HepG2 (cell line): ENCODE results near the gene BIVM. TPM values are rescaled to one million over a fixed set of nuclear protein-coding genes. Genes with fewer than 3 reads are reported as not detected.

ENCODE experiments used
- GLI4 ChIP-seq: sonication (generic); formaldehyde crosslinking; IDR thresholded peaks from 2 replicates; pipeline ENCODE4 v1.5.1; 2020; ENCODE audit warnings: missing genetic modification reagents, mild to moderate bottlenecking, moderate library complexity, borderline replicate concordance
- GTF3A ChIP-seq: sonication (generic); formaldehyde crosslinking; conservative IDR thresholded peaks from 2 replicates; pipeline ENCODE4 v1.4.0; 2020; ENCODE audit warnings: mild to moderate bottlenecking, missing genetic modification reagents
- KAT8 ChIP-seq: IDR thresholded peaks from 2 replicates; pipeline ENCODE4 v1.6.1; 2016; ENCODE audit warnings: missing genetic modification reagents, missing compliant biosample characterization
- MXI1 ChIP-seq: IDR thresholded peaks from 3 replicates; pipeline ENCODE4 v1.6.1; 2012; ENCODE audit warnings: low read depth, low read length, inconsistent platforms, borderline replicate concordance
- RNF2 ChIP-seq: fragments of 450-650 bp; conservative IDR thresholded peaks from 2 replicates; pipeline ENCODE4 v1.6.1; 2016; ENCODE audit warnings: low read depth
- SNAI1 ChIP-seq: sonication (generic); formaldehyde crosslinking; IDR thresholded peaks from 2 replicates; pipeline ENCODE4 v1.5.0; 2020; ENCODE audit warnings: mild to moderate bottlenecking, missing genetic modification reagents, borderline replicate concordance
- SP140L ChIP-seq: sonication (generic); formaldehyde crosslinking; IDR thresholded peaks from 2 replicates; pipeline ENCODE4 v1.4.0; 2020; ENCODE audit warnings: missing genetic modification reagents, borderline replicate concordance
- TFAP4 ChIP-seq: sonication (generic); IDR thresholded peaks from 2 replicates; pipeline ENCODE4 v1.6.1; 2016; ENCODE audit warnings: low read depth, borderline replicate concordance
- TOE1 ChIP-seq: sonication (generic); formaldehyde crosslinking; IDR thresholded peaks from 2 replicates; pipeline ENCODE4 v1.4.0; 2020; ENCODE audit warnings: mild to moderate bottlenecking, missing genetic modification reagents
- ZNF280D ChIP-seq: sonication (generic); formaldehyde crosslinking; IDR thresholded peaks from 2 replicates; pipeline ENCODE4 v1.5.1; 2020; ENCODE audit warnings: mild to moderate bottlenecking, missing genetic modification reagents
- ZNF441 ChIP-seq: sonication (generic); formaldehyde crosslinking; IDR thresholded peaks from 2 replicates; pipeline ENCODE4 v1.7.0; 2021; ENCODE audit warnings: missing genetic modification reagents, borderline replicate concordance
- polyA plus RNA-seq, 8 experiments: library from polyadenylated mRNA; depleted of rRNA in 3 of 8; stranded (reverse) in 7 of 8; unstranded in 1 of 8; fragments of >200 nt; fragmentation: Illumina TruSeq in 4 of 8; extraction: Trizol in 4 of 8; gene quantifications; 2 replicates each; pipeline versions ENCODE4 v1.2.1 to v1.2.3, GENCODE V29; 2011 to 2016; ENCODE audit warnings: low read depth in 4 of 8, missing spikeins in 1 of 8, mixed read lengths in 1 of 8; ENCODE audit not compliant: insufficient read depth in 1 of 8
- total RNA-seq, 5 experiments: library from RNA; depleted of rRNA; stranded (reverse); fragments of >200 nt; fragmentation: Illumina TruSeq; extraction: Trizol; gene quantifications; 2 replicates each; pipeline ENCODE4 v1.2.3, GENCODE V29; 2016; ENCODE audit warnings: low read depth in 1 of 5
- TF ChIP-seq, protein P1 (sequence below): sonication (generic); formaldehyde crosslinking; IDR thresholded peaks from 2 replicates; pipeline ENCODE4; 2020; ENCODE audit warnings: missing genetic modification reagents, mild to moderate bottlenecking, borderline replicate concordance
- TF ChIP-seq, protein P2 (sequence below): sonication (generic); formaldehyde crosslinking; IDR thresholded peaks from one replicate; pipeline ENCODE4 v1.5.1; 2020; ENCODE audit warnings: mild to moderate bottlenecking, missing genetic modification reagents; ENCODE audit errors: not compliant biosample characterization
- TF ChIP-seq, protein P3 (sequence below): IDR thresholded peaks from 2 replicates; pipeline ENCODE4 v1.6.1; 2016; ENCODE audit warnings: mild to moderate bottlenecking, missing biosample characterization, missing genetic modification reagents

Gene BIVM
- total and polyA plus RNA-seq, 2 of the 13 experiments (the other 11 are each of a cell fraction or from before 2014, with no cell fraction given): 10.4 to 15.8 TPM

GRCh38 chr13:102770435-102770834, 28.5 kb upstream of the BIVM start (continued):
- TF ChIP-seq ZNF280D (CRISPR knock-in tag) (no peak), MXI1 (no peak), ZNF441 (CRISPR knock-in tag) (peak; percentile 67; the same call in 1 of the 2 replicates), GLI4 (no peak), KAT8 (CRISPR knock-in tag) (peak; percentile 28; the same call in 1 of the 2 replicates), RNF2 (no peak), TOE1 (CRISPR knock-in tag) (no peak), TFAP4 (peak; percentile 43; the same call in 1 of the 2 replicates), SP140L (CRISPR knock-in tag) (no peak), GTF3A (no peak), SNAI1 (CRISPR knock-in tag) (no peak)
- TF ChIP-seq, protein P1, sequence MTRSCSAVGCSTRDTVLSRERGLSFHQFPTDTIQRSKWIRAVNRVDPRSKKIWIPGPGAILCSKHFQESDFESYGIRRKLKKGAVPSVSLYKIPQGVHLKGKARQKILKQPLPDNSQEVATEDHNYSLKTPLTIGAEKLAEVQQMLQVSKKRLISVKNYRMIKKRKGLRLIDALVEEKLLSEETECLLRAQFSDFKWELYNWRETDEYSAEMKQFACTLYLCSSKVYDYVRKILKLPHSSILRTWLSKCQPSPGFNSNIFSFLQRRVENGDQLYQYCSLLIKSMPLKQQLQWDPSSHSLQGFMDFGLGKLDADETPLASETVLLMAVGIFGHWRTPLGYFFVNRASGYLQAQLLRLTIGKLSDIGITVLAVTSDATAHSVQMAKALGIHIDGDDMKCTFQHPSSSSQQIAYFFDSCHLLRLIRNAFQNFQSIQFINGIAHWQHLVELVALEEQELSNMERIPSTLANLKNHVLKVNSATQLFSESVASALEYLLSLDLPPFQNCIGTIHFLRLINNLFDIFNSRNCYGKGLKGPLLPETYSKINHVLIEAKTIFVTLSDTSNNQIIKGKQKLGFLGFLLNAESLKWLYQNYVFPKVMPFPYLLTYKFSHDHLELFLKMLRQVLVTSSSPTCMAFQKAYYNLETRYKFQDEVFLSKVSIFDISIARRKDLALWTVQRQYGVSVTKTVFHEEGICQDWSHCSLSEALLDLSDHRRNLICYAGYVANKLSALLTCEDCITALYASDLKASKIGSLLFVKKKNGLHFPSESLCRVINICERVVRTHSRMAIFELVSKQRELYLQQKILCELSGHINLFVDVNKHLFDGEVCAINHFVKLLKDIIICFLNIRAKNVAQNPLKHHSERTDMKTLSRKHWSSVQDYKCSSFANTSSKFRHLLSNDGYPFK: no peak
- TF ChIP-seq, protein P2, sequence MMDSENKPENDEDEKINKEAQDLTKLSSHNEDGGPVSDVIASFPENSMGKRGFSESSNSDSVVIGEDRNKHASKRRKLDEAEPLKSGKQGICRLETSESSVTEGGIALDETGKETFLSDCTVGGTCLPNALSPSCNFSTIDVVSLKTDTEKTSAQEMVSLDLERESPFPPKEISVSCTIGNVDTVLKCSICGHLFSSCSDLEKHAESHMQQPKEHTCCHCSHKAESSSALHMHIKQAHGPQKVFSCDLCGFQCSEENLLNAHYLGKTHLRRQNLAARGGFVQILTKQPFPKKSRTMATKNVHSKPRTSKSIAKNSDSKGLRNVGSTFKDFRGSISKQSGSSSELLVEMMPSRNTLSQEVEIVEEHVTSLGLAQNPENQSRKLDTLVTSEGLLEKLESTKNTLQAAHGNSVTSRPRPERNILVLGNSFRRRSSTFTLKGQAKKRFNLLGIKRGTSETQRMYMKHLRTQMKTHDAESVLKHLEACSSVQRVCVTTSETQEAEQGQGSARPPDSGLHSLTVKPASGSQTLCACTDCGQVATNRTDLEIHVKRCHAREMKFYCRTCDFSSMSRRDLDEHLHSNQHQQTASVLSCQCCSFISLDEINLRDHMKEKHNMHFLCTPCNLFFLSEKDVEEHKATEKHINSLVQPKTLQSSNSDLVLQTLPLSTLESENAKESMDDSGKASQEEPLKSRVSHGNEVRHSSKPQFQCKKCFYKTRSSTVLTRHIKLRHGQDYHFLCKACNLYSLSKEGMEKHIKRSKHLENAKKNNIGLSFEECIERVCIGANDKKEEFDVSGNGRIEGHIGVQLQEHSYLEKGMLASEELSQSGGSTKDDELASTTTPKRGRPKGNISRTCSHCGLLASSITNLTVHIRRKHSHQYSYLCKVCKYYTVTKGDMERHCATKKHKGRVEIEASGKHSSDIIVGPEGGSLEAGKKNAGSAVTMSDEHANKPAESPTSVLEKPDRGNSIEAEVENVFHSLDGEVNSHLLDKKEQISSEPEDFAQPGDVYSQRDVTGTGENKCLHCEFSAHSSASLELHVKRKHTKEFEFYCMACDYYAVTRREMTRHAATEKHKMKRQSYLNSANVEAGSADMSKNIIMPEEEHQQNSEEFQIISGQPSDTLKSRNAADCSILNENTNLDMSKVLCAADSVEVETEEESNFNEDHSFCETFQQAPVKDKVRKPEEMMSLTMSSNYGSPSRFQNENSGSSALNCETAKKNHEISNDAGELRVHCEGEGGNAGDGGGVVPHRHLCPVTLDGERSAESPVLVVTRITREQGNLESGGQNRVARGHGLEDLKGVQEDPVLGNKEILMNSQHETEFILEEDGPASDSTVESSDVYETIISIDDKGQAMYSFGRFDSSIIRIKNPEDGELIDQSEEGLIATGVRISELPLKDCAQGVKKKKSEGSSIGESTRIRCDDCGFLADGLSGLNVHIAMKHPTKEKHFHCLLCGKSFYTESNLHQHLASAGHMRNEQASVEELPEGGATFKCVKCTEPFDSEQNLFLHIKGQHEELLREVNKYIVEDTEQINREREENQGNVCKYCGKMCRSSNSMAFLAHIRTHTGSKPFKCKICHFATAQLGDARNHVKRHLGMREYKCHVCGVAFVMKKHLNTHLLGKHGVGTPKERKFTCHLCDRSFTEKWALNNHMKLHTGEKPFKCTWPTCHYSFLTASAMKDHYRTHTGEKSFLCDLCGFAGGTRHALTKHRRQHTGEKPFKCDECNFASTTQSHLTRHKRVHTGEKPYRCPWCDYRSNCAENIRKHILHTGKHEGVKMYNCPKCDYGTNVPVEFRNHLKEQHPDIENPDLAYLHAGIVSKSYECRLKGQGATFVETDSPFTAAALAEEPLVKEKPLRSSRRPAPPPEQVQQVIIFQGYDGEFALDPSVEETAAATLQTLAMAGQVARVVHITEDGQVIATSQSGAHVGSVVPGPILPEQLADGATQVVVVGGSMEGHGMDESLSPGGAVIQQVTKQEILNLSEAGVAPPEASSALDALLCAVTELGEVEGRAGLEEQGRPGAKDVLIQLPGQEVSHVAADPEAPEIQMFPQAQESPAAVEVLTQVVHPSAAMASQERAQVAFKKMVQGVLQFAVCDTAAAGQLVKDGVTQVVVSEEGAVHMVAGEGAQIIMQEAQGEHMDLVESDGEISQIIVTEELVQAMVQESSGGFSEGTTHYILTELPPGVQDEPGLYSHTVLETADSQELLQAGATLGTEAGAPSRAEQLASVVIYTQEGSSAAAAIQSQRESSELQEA (CRISPR knock-in tag): no peak
- TF ChIP-seq, protein P3, sequence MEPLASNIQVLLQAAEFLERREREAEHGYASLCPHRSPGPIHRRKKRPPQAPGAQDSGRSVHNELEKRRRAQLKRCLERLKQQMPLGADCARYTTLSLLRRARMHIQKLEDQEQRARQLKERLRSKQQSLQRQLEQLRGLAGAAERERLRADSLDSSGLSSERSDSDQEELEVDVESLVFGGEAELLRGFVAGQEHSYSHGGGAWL (CRISPR knock-in tag): no peak
